IPS-20b (cell line): ENCODE results near the gene CTSC.

Experiments used
- H3K27ac ChIP-seq: one replicate; pipeline ENCODE4 v1.5.1; 2013; ENCODE audit warnings: low read length
- H3K27me3 ChIP-seq: 2 replicates; pipeline ENCODE4 v1.6.1; 2013; ENCODE audit warnings: mild to moderate bottlenecking, low read length, inconsistent platforms; ENCODE audit not compliant: insufficient read depth
- H3K36me3 ChIP-seq: 2 replicates; pipeline ENCODE4 v1.6.1; 2013; ENCODE audit warnings: low read depth, mild to moderate bottlenecking, inconsistent platforms, low read length, moderate library complexity; ENCODE audit not compliant: insufficient read depth
- H3K4me1 ChIP-seq: 2 replicates; pipeline ENCODE4 v1.6.1; 2013; ENCODE audit warnings: mild to moderate bottlenecking, control low read depth, inconsistent platforms, low read length, moderate library complexity; ENCODE audit not compliant: insufficient read depth
- H3K4me3 ChIP-seq: 2 replicates; pipeline ENCODE4 v1.5.1; 2013; ENCODE audit warnings: mild to moderate bottlenecking, low read length, inconsistent platforms
- H3K9ac ChIP-seq: 2 replicates; pipeline ENCODE4 v1.6.1; 2013; ENCODE audit warnings: low read depth, mild to moderate bottlenecking, inconsistent platforms, low read length, moderate library complexity
- H3K9me3 ChIP-seq: 2 replicates; pipeline ENCODE4 v1.6.1; 2013; ENCODE audit warnings: mild to moderate bottlenecking, low read depth, low read length, inconsistent platforms; ENCODE audit not compliant: insufficient read depth

Gene CTSC

GRCh38 chr11:88363648-88364065 is 26.1 kb upstream of the CTSC start:
- no peaks in the 10 kb centered on the region for H3K27me3 ChIP-seq

GRCh38 chr11:88363004-88363403 is 25.5 kb upstream of the CTSC start:
- Histone ChIP-seq H3K27ac (no peak overlapping the region), H3K36me3 (no peaks in the 10 kb centered on the region), H3K9me3 (no peaks in the 10 kb centered on the region), H3K9ac (no peak overlapping the region), H3K4me1 (peaks cover 8% of the 10 kb centered on the region), H3K4me3 (no peak overlapping the region), H3K27me3 (no peaks in the 10 kb centered on the region)

More at GRCh38 chr11:88363648-88364065, 26.1 kb upstream of the CTSC start:
- no peak overlapping the region for H3K27ac ChIP-seq
- H3K4me3 ChIP-seq: no peak overlapping the region
- H3K9ac ChIP-seq: no peak overlapping the region
- H3K4me1 ChIP-seq: peaks cover 6% of the 10 kb centered on the region; the same call in 1 of the 2 replicates
- H3K9me3 ChIP-seq: no peaks in the 10 kb centered on the region
- H3K36me3 ChIP-seq: no peaks in the 10 kb centered on the region

GRCh38 chr11:88360141-88360540 is 22.6 kb upstream of the CTSC start:
- Histone ChIP-seq H3K9ac (no peak overlapping the region), H3K9me3 (no peaks in the 10 kb centered on the region), H3K36me3 (no peaks in the 10 kb centered on the region), H3K27me3 (no peaks in the 10 kb centered on the region), H3K4me3 (no peak overlapping the region), H3K27ac (no peak overlapping the region), H3K4me1 (peaks cover 18% of the 10 kb centered on the region)

- Histone ChIP-seq H3K4me1 (peaks cover 18% of the 10 kb centered on the region; the same call in 1 of the 2 replicates), H3K9ac (no peak overlapping the region), H3K36me3 (no peaks in the 10 kb centered on the region), H3K4me3 (no peak overlapping the region), H3K27ac (no peak overlapping the region), H3K9me3 (no peaks in the 10 kb centered on the region), H3K27me3 (no peaks in the 10 kb centered on the region)
Observed at GRCh38 chr11:88359541-88359940, 22.0 kb upstream of the CTSC start.

- Histone ChIP-seq H3K27ac (no peak overlapping the region), H3K36me3 (no peaks in the 10 kb centered on the region), H3K4me3 (no peak overlapping the region), H3K4me1 (peaks cover 18% of the 10 kb centered on the region; the same call in 1 of the 2 replicates), H3K27me3 (no peaks in the 10 kb centered on the region), H3K9me3 (no peaks in the 10 kb centered on the region), H3K9ac (no peak overlapping the region)
Observed at GRCh38 chr11:88359114-88359513, 21.6 kb upstream of the CTSC start.

GRCh38 chr11:88358040-88358431 is 20.5 kb upstream of the CTSC start:
- Histone ChIP-seq H3K9me3 (no peaks in the 10 kb centered on the region), H3K4me1 (peaks cover 18% of the 10 kb centered on the region; the same call in 1 of the 2 replicates), H3K27ac (no peak overlapping the region), H3K36me3 (no peaks in the 10 kb centered on the region), H3K9ac (no peak overlapping the region), H3K4me3 (no peak overlapping the region), H3K27me3 (no peaks in the 10 kb centered on the region)

GRCh38 chr11:88357323-88358039 is 19.9 kb upstream of the CTSC start:
- no peaks in the 10 kb centered on the region for H3K27me3 ChIP-seq
- peaks cover 18% of the 10 kb centered on the region; the same call in 1 of the 2 replicates for H3K4me1 ChIP-seq
- no peak overlapping the region for H3K4me3 ChIP-seq
- no peak overlapping the region for H3K9ac ChIP-seq
- H3K27ac ChIP-seq: no peak overlapping the region
- no peaks in the 10 kb centered on the region for H3K36me3 ChIP-seq
- no peaks in the 10 kb centered on the region for H3K9me3 ChIP-seq

- Histone ChIP-seq H3K9ac (no peak overlapping the region), H3K36me3 (no peaks in the 10 kb centered on the region), H3K27ac (no peak overlapping the region), H3K4me3 (no peak overlapping the region), H3K27me3 (no peaks in the 10 kb centered on the region), H3K4me1 (peaks cover 18% of the 10 kb centered on the region; the same call in 1 of the 2 replicates), H3K9me3 (no peaks in the 10 kb centered on the region)
Observed at GRCh38 chr11:88355887-88356286, 18.4 kb upstream of the CTSC start.

- no peaks in the 10 kb centered on the region for H3K36me3 ChIP-seq
- no peak overlapping the region for H3K9ac ChIP-seq
- H3K27me3 ChIP-seq: no peaks in the 10 kb centered on the region
- H3K9me3 ChIP-seq: no peaks in the 10 kb centered on the region
- H3K4me1 ChIP-seq: peaks cover 18% of the 10 kb centered on the region; the same call in 1 of the 2 replicates
- H3K27ac ChIP-seq: no peak overlapping the region
- H3K4me3 ChIP-seq: no peak overlapping the region
Observed at GRCh38 chr11:88354912-88355311, 17.4 kb upstream of the CTSC start.

- Histone ChIP-seq H3K9ac (no peak overlapping the region), H3K9me3 (no peaks in the 10 kb centered on the region), H3K27me3 (no peaks in the 10 kb centered on the region), H3K4me3 (no peak overlapping the region), H3K4me1 (peaks cover 11% of the 10 kb centered on the region; the same call in 1 of the 2 replicates), H3K36me3 (no peaks in the 10 kb centered on the region), H3K27ac (no peak overlapping the region)
Observed at GRCh38 chr11:88353835-88354496, 16.4 kb upstream of the CTSC start.

GRCh38 chr11:88353386-88353785 is 15.8 kb upstream of the CTSC start:
- Histone ChIP-seq H3K36me3 (no peaks in the 10 kb centered on the region), H3K27me3 (no peaks in the 10 kb centered on the region), H3K4me3 (no peak overlapping the region), H3K9ac (no peak overlapping the region), H3K9me3 (no peaks in the 10 kb centered on the region), H3K4me1 (peaks cover 11% of the 10 kb centered on the region; the same call in 1 of the 2 replicates), H3K27ac (no peak overlapping the region)

- H3K9me3 ChIP-seq: no peaks in the 10 kb centered on the region
- H3K27me3 ChIP-seq: no peaks in the 10 kb centered on the region
- no peak overlapping the region for H3K4me3 ChIP-seq
- peaks cover 1% of the 10 kb centered on the region; the same call in 1 of the 2 replicates for H3K4me1 ChIP-seq
- H3K27ac ChIP-seq: no peak overlapping the region
- no peaks in the 10 kb centered on the region for H3K36me3 ChIP-seq
- H3K9ac ChIP-seq: no peak overlapping the region
Observed at GRCh38 chr11:88352139-88352538, 14.6 kb upstream of the CTSC start.
